ENCODE measurements around the gene KCNIP1.

The KCNIP1 gene

GRCh38 chr5:170501361-170501760 is 2.5 kb upstream of the KCNIP1 start:
- no peak for TF ChIP-seq JUND (IDR thresholded peaks at IDR 0.05; ENCODE audit: low read depth)
- DNase-seq (ENCODE audit: low read depth in 1 of 2, low spot score in 1 of 2): no peak
- in situ Hi-C loops (cut with HindIII; ENCODE audit: low pct_unique_long_range_greater_than_20kb, low sequenced_read_pairs): no loop called here

GRCh38 chr5:170501931-170502330 is 1.9 kb upstream of the KCNIP1 start:
- TF ChIP-seq JUND (IDR thresholded peaks at IDR 0.05; ENCODE audit: low read depth): no peak
- in situ Hi-C loops (cut with HindIII; ENCODE audit: low pct_unique_long_range_greater_than_20kb, low sequenced_read_pairs): no loop called here
- DNase-seq (ENCODE audit: low read depth in 1 of 2, low spot score in 1 of 2): no peak

- in situ Hi-C loops (cut with HindIII; ENCODE audit: low pct_unique_long_range_greater_than_20kb, low sequenced_read_pairs): no loop called here
- TF ChIP-seq JUND (IDR thresholded peaks at IDR 0.05; ENCODE audit: low read depth): no peak
- DNase-seq (ENCODE audit: low read depth in 1 of 2, low spot score in 1 of 2): no peak
Measured at GRCh38 chr5:170504616-170505266, 921 bp downstream of the KCNIP1 start.

GRCh38 chr5:170508036-170508435 is 4.2 kb downstream of the KCNIP1 start:
- TF ChIP-seq JUND (IDR thresholded peaks at IDR 0.05; ENCODE audit: low read depth): no peak
- no peak for DNase-seq (ENCODE audit: low read depth in 1 of 2, low spot score in 1 of 2)
- in situ Hi-C loops (cut with HindIII; ENCODE audit: low pct_unique_long_range_greater_than_20kb, low sequenced_read_pairs): no loop called here

GRCh38 chr5:170508660-170509347 is 5.0 kb downstream of the KCNIP1 start:
- TF ChIP-seq JUND (IDR thresholded peaks at IDR 0.05; ENCODE audit: low read depth): no peak
- no peak for DNase-seq (ENCODE audit: low read depth in 1 of 2, low spot score in 1 of 2)
- in situ Hi-C loops (cut with HindIII; ENCODE audit: low pct_unique_long_range_greater_than_20kb, low sequenced_read_pairs): no loop called here

GRCh38 chr5:170509348-170509660 is 5.5 kb downstream of the KCNIP1 start:
- in situ Hi-C loops (cut with HindIII; ENCODE audit: low pct_unique_long_range_greater_than_20kb, low sequenced_read_pairs): no loop called here

GRCh38 chr5:170510126-170510525 is 6.3 kb downstream of the KCNIP1 start:
- DNase-seq (ENCODE audit: low read depth in 1 of 2, low spot score in 1 of 2): no peak
- no peak for TF ChIP-seq JUND (IDR thresholded peaks at IDR 0.05; ENCODE audit: low read depth)
- in situ Hi-C loops (cut with HindIII; ENCODE audit: low pct_unique_long_range_greater_than_20kb, low sequenced_read_pairs): no loop called here

More at GRCh38 chr5:170509348-170509660, 5.5 kb downstream of the KCNIP1 start:
- DNase-seq (ENCODE audit: low read depth in 1 of 2, low spot score in 1 of 2): no peak
- no peak for TF ChIP-seq JUND (IDR thresholded peaks at IDR 0.05; ENCODE audit: low read depth)

GRCh38 chr5:170510559-170510958 is 6.7 kb downstream of the KCNIP1 start:
- no peak for TF ChIP-seq JUND (IDR thresholded peaks at IDR 0.05; ENCODE audit: low read depth)
- in situ Hi-C loops (cut with HindIII; ENCODE audit: low pct_unique_long_range_greater_than_20kb, low sequenced_read_pairs): no loop called here
- DNase-seq (ENCODE audit: low read depth in 1 of 2, low spot score in 1 of 2): no peak

GRCh38 chr5:170511551-170512258 is 7.9 kb downstream of the KCNIP1 start:
- no peak for DNase-seq (ENCODE audit: low read depth in 1 of 2, low spot score in 1 of 2)
- no peak for TF ChIP-seq JUND (IDR thresholded peaks at IDR 0.05; ENCODE audit: low read depth)
- in situ Hi-C loops (cut with HindIII; ENCODE audit: low pct_unique_long_range_greater_than_20kb, low sequenced_read_pairs): no loop called here

GRCh38 chr5:170513856-170514525 is 10.2 kb downstream of the KCNIP1 start:
- DNase-seq (ENCODE audit: low read depth in 1 of 2, low spot score in 1 of 2): no peak
- TF ChIP-seq JUND (IDR thresholded peaks at IDR 0.05; ENCODE audit: low read depth): no peak
- in situ Hi-C loops (cut with HindIII; ENCODE audit: low pct_unique_long_range_greater_than_20kb, low sequenced_read_pairs): no loop called here

GRCh38 chr5:170517411-170517810 is 13.6 kb downstream of the KCNIP1 start:
- in situ Hi-C loops (cut with HindIII; ENCODE audit: low pct_unique_long_range_greater_than_20kb, low sequenced_read_pairs): no loop called here
- DNase-seq (ENCODE audit: low read depth in 1 of 2, low spot score in 1 of 2): no peak
- no peak for TF ChIP-seq JUND (IDR thresholded peaks at IDR 0.05; ENCODE audit: low read depth)

- no peak for TF ChIP-seq JUND (IDR thresholded peaks at IDR 0.05; ENCODE audit: low read depth)
- DNase-seq (ENCODE audit: low read depth in 1 of 2, low spot score in 1 of 2): no peak
- in situ Hi-C loops (cut with HindIII; ENCODE audit: low pct_unique_long_range_greater_than_20kb, low sequenced_read_pairs): no loop called here
Measured at GRCh38 chr5:170518277-170518676, 14.5 kb downstream of the KCNIP1 start.

GRCh38 chr5:170519549-170519948 is 15.7 kb downstream of the KCNIP1 start:
- in situ Hi-C loops (cut with HindIII; ENCODE audit: low pct_unique_long_range_greater_than_20kb, low sequenced_read_pairs): no loop called here
- DNase-seq (ENCODE audit: low read depth in 1 of 2, low spot score in 1 of 2): no peak
- TF ChIP-seq JUND (IDR thresholded peaks at IDR 0.05; ENCODE audit: low read depth): no peak

Measured in T47D (cell line).